ENCODE measurements around the gene LSM14A.
A peak's percentile ranks its signal among the peaks of the same experiment; 100 is the strongest.

LSM14A gene

GRCh38 chr19:34224996-34225658 is 52.8 kb downstream of the LSM14A start:
- H3K27ac ChIP-seq: peak overlapping the region in 1 of 11 experiments; percentile 12; a peak in 1 of 22 replicates
- no peaks in the 10 kb centered on the region for H3K27me3 ChIP-seq
- H3K36me3 ChIP-seq: peaks cover 94 to 100% (median 100%) of the 10 kb centered on the region in 11 experiments
- H3K4me2 ChIP-seq: peak overlapping the region in 5 of 11 experiments; percentile 27 to 66 (median 41); a peak in 10 of 22 replicates
- H3K9me3 ChIP-seq (replicated peaks in 1 of 11): no peaks in the 10 kb centered on the region
- peaks cover 0 to 22% (median 11%) of the 10 kb centered on the region in 10 experiments; a peak in 11 of 20 replicates for H3K4me1 ChIP-seq
- no peak for TF ChIP-seq Cebpa-rat (IDR thresholded peaks at IDR 0.05)
- no peak overlapping the region for H3K9ac ChIP-seq
- no peak overlapping the region for H3K4me3 ChIP-seq
- peaks cover 60 to 97% (median 72%) of the 10 kb centered on the region in 11 experiments for H4K20me1 ChIP-seq

- Histone ChIP-seq H3K4me3 (no peak overlapping the region), H3K27me3 (no peaks in the 10 kb centered on the region), H3K36me3 (peaks cover 96 to 100% (median 100%) of the 10 kb centered on the region in 11 experiments), H3K9me3 (replicated peaks in 1 of 11) (no peaks in the 10 kb centered on the region), H4K20me1 (peaks cover 55 to 97% (median 70%) of the 10 kb centered on the region in 11 experiments), H3K4me2 (peak overlapping the region in 3 of 11 experiments; percentile 38 to 66 (median 47); a peak in 2 of 22 replicates), H3K4me1 (peaks cover 0 to 22% (median 11%) of the 10 kb centered on the region in 10 experiments; a peak in 11 of 20 replicates), H3K27ac (peak overlapping the region in 1 of 11 experiments; percentile 12; a peak in 1 of 22 replicates), H3K9ac (no peak overlapping the region)
- TF ChIP-seq Cebpa-rat (IDR thresholded peaks at IDR 0.05): no peak
These were observed 53.3 kb downstream of the LSM14A start for GRCh38 chr19:34225659-34226015.

GRCh38 chr19:34226036-34226435 is 53.7 kb downstream of the LSM14A start:
- Histone ChIP-seq H3K4me3 (no peak overlapping the region), H3K4me2 (no peak overlapping the region), H4K20me1 (peaks cover 54 to 97% (median 70%) of the 10 kb centered on the region in 11 experiments), H3K27me3 (no peaks in the 10 kb centered on the region), H3K9me3 (replicated peaks in 1 of 11) (no peaks in the 10 kb centered on the region), H3K36me3 (peaks cover 95 to 100% (median 100%) of the 10 kb centered on the region in 11 experiments), H3K27ac (peak overlapping the region in 2 of 11 experiments; percentile 1 to 12; a peak in 1 of 22 replicates), H3K4me1 (peaks cover 0 to 25% (median 11%) of the 10 kb centered on the region in 10 experiments; a peak in 11 of 20 replicates), H3K9ac (no peak overlapping the region)
- no peak for TF ChIP-seq Cebpa-rat (IDR thresholded peaks at IDR 0.05)

GRCh38 chr19:34228347-34228746 is 56.0 kb downstream of the LSM14A start:
- Histone ChIP-seq H3K9ac (no peak overlapping the region), H3K4me2 (no peak overlapping the region), H3K27me3 (no peaks in the 10 kb centered on the region), H3K4me1 (peaks cover 0 to 48% (median 21%) of the 10 kb centered on the region in 10 experiments; a peak in 11 of 20 replicates), H3K36me3 (peaks cover 72 to 88% (median 84%) of the 10 kb centered on the region in 11 experiments), H3K9me3 (replicated peaks in 1 of 11) (no peaks in the 10 kb centered on the region), H3K4me3 (no peak overlapping the region), H3K27ac (no peak overlapping the region), H4K20me1 (peaks cover 38 to 84% (median 69%) of the 10 kb centered on the region in 11 experiments)
- TF ChIP-seq Cebpa-rat (IDR thresholded peaks at IDR 0.05): no peak

- Histone ChIP-seq H3K9ac (no peak overlapping the region), H3K9me3 (replicated peaks in 1 of 11) (no peaks in the 10 kb centered on the region), H3K4me3 (no peak overlapping the region), H3K27me3 (no peaks in the 10 kb centered on the region), H3K4me1 (peaks cover 0 to 52% (median 21%) of the 10 kb centered on the region in 10 experiments; a peak in 11 of 20 replicates), H3K27ac (no peak overlapping the region), H4K20me1 (peaks cover 34 to 84% (median 64%) of the 10 kb centered on the region in 11 experiments; a peak in 21 of 22 replicates), H3K4me2 (no peak overlapping the region), H3K36me3 (peaks cover 68 to 88% (median 80%) of the 10 kb centered on the region in 11 experiments)
- no peak for TF ChIP-seq Cebpa-rat (IDR thresholded peaks at IDR 0.05)
These were observed 56.5 kb downstream of the LSM14A start for GRCh38 chr19:34228762-34229161.

- H3K27me3 ChIP-seq: no peaks in the 10 kb centered on the region
- no peaks in the 10 kb centered on the region for H3K9me3 ChIP-seq (replicated peaks in 1 of 11)
- H3K4me1 ChIP-seq: peaks cover 0 to 49% (median 17%) of the 10 kb centered on the region in 10 experiments; a peak in 11 of 20 replicates
- H3K9ac ChIP-seq: no peak overlapping the region
- no peak for TF ChIP-seq Cebpa-rat (IDR thresholded peaks at IDR 0.05)
- no peak overlapping the region for H3K4me2 ChIP-seq
- no peak overlapping the region for H3K4me3 ChIP-seq
- peaks cover 27 to 77% (median 57%) of the 10 kb centered on the region in 11 experiments; a peak in 20 of 22 replicates for H4K20me1 ChIP-seq
- H3K27ac ChIP-seq: no peak overlapping the region
- peaks cover 58 to 86% (median 73%) of the 10 kb centered on the region in 11 experiments for H3K36me3 ChIP-seq
These were observed 57.4 kb downstream of the LSM14A start for GRCh38 chr19:34229721-34230120.

GRCh38 chr19:34230820-34231219 is 58.5 kb downstream of the LSM14A start:
- Histone ChIP-seq H3K27me3 (no peaks in the 10 kb centered on the region), H3K27ac (no peak overlapping the region), H3K4me2 (peak overlapping the region in 3 of 11 experiments; percentile 65 to 90 (median 69); a peak in 5 of 22 replicates), H3K36me3 (peaks cover 53 to 76% (median 63%) of the 10 kb centered on the region in 11 experiments), H4K20me1 (peaks cover 20 to 66% (median 46%) of the 10 kb centered on the region in 11 experiments; a peak in 20 of 22 replicates), H3K4me3 (no peak overlapping the region), H3K4me1 (peaks cover 0 to 39% (median 10%) of the 10 kb centered on the region in 10 experiments; a peak in 13 of 20 replicates), H3K9ac (no peak overlapping the region), H3K9me3 (replicated peaks in 1 of 11) (no peaks in the 10 kb centered on the region)
- TF ChIP-seq Cebpa-rat (IDR thresholded peaks at IDR 0.05): no peak

GRCh38 chr19:34231439-34231838 is 59.1 kb downstream of the LSM14A start:
- peak overlapping the region in 3 of 11 experiments; percentile 65 to 90 (median 69); a peak in 6 of 22 replicates for H3K4me2 ChIP-seq
- H3K9ac ChIP-seq: no peak overlapping the region; a peak in 1 of 22 replicates
- H3K27me3 ChIP-seq: no peaks in the 10 kb centered on the region
- peaks cover 14 to 59% (median 39%) of the 10 kb centered on the region in 11 experiments; a peak in 19 of 22 replicates for H4K20me1 ChIP-seq
- H3K4me3 ChIP-seq: no peak overlapping the region
- TF ChIP-seq Cebpa-rat (IDR thresholded peaks at IDR 0.05): no peak
- no peaks in the 10 kb centered on the region for H3K9me3 ChIP-seq (replicated peaks in 1 of 11)
- H3K36me3 ChIP-seq: peaks cover 47 to 76% (median 57%) of the 10 kb centered on the region in 11 experiments
- no peak overlapping the region for H3K27ac ChIP-seq
- peaks cover 0 to 39% (median 12%) of the 10 kb centered on the region in 10 experiments; a peak in 13 of 20 replicates for H3K4me1 ChIP-seq

Measured in BLaER1 treated with 17β-estradiol and CSF1 and Interleukin-3, amounts not matched to agents 10 nM and 100 nM (cell line).